Hematopoietic multipotent progenitor cell treated with erythropoietin and hydrocortisone succinate and interleukin-3 and kit ligand, for 4 days (in vitro differentiated cells): Measurements from ENCODE around the gene CMTM2.

Source experiments
- DNase-seq: peaks from one replicate; pipeline ENCODE4 v3.0.0-alpha.2; 2015

CMTM2 gene

GRCh38 chr16:66637806-66638205 is 58.5 kb downstream of the CMTM2 start:
- no peak for DNase-seq
